NCI-H2196 treated with DMSO at 0.1 percent for 48 hours (cell line): ENCODE data around the gene KRT15.

Experiments used
- DNase-seq: peaks from one replicate; lab custom pipeline; 2025; ENCODE audit not compliant: unreplicated experiment; lab: John Stamatoyannopoulos, UW

Gene KRT15

DNA sequence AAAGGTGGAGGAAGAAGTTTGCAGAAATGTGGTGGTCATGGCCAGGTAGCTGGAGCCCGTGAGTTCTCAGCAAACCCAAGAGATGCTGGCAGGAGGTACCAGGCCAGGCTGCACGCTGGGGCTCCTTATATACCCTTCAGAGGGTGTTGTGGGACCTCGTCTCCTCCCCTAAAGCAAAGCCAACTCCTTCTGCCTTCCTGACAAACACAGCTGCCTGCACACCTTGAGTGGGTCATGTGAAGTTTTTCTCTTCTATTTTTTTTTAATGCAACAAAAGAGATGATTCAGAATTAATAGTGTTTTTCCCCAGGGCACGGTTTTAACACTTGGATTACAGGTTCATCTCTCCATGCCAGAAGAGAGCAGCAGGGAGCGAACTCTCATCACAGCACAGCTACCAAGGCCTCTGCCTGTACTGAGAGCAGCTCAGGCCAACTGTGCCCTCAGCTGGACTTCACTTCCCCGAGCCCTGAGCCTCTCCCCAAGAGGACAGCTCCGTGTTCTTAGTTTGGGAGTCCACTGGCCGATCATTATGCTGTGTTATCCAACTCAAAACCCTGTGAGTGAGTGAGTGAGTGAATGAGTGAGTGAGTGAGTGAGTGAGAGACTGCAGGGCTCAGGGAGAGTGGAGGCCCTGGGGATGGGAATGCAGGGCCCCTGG is at the start of gene KRT15:
TSS of gene KRT15 (minus strand) at position 102 of the 661 bp plus-strand sequence. CDS start at position 39, 63 bp downstream.
- no peak for DNase-seq

DNA sequence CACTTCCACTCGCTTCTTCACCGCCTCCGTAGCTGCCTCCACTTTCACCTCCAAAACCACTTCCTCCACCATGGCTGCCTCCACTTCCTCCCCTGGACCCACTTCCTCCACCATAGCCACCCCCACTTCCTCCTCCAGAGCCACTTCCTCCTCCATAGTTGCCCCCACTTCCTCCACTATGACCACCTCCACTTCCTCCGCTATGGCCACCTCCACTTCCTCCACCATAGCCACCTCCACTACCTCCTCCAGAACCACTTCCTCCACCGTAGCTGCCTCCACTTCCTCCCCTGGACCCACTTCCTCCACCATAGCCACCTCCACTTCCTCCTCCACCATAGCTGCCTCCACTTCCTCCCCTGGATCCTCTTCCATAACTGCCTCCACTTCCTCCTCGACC is 48.6 kb upstream of the KRT15 start:
- DNase-seq = no peak

DNA sequence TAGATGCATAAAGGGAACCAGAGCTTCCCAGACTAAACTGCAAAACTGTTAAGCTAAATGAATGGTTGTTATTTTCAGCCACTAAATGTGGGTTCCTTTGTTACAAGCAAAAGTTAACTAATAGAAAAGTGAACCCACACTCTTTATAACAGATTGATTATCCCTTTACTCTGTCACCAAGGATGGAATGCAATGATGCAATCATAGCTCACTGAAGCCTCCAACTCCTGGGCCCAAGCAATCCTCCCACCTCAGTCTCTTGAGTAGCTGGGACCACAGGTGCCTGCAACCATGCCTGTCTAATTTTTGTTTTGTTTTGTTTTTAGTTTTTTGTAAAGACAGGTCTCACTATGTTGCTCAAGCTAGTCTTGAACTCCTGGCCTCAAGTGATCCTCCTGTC is 46.6 kb upstream of the KRT15 start:
- no peak for DNase-seq

DNA sequence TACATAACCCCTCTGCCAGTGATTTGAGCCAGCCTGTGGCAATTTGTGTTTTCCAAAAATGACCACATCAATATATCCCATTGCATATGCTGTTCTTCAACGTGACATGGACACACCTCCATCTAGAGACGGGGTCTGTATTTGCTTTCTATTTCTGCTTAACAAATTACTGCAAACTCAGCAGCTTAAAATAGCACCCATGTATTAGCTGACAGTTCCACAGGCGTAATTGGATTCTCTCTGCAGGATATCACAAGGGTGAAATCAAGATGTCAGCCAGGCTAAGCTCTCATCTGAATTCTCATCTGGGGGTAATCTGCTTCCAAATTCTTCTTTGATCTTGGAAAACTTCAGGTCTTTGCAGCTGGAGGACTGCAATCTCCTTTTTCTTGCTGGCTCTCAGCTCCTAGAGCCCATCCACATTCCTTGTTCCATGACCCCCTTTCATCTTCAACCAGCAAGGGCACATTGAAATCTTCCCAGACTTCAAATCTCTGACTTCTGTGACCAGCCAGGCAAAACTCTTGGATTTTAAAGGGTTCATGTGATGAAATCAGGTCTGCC is 45.0 kb upstream of the KRT15 start:
- DNase-seq = no peak

DNA sequence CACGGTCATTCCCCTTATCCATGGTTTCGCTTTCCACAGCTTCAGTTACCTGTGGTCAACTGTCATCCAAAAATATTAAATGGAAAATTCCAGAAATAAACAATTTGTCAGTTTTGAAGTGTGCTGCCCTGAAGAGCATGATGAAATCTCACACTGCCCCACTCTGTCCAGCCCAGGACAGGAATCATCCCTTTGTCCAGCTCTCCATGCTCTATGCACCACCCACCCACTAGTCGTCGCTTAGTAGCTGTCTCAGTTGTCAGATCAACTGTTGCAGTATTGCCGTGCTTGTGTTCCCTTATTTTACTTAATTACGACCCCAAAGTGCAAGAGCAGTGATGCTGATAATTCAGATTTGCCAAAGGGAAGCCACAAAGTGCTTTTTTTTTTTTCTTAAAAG is 42.9 kb upstream of the KRT15 start:
- no peak for DNase-seq

DNA sequence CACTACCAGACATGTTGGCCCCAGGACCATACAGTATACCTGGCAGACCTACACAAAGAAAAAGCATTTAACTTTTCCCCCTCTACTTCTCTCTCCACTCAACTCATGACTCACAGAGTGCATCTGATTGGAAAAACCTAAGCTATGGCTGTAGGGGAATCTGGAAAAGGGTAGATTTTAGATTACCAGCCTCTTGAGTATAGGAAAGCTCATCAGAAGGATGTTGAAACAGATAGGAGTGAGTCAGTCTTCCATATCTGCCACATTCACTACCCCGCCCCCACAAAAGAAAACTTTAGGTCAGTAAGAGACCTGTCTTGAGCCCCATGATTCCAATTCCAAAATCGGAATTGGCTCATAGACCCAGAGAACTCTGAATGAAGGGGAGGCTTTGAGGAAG is 40.9 kb upstream of the KRT15 start:
- no peak for DNase-seq

DNA sequence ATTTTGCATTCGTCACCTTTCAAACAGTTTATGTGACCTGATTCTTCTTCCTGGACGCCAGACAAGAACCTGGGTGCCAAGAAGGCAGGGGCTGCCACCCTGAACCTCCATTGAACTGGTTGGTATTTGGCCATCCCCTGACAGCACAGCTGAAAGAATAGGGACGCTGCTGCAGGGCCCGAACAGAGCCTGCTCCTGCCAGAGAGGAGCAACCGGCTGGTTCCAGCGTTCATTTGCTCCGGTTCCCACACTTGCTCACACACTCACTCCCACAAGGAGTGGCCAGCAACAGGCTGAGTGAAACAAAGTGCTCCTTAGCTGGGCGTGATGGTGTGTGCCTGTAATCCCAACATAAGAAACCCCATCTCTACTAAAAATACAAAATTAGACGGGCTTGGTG is 38.2 kb upstream of the KRT15 start:
- no peak for DNase-seq

DNA sequence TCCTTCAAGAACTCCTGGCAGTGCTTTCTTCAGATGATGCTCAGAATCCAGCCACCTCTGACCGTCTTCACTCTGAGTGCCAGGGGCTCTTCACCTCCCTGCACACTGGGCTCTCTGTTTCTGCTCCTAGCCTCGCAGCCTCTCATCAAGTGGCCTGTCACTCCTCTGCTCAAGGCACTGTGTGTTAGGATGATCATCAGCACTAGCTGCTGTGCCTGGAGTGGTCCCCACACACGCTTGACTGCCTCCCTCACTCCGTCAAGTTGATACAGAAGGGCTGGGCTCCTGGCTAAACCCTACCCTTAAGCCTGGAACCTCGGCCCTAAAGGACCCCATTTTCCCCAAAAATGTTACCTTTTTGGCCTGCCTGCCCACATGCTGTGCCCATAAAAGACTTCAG is 37.6 kb upstream of the KRT15 start:
- no peak for DNase-seq

DNA sequence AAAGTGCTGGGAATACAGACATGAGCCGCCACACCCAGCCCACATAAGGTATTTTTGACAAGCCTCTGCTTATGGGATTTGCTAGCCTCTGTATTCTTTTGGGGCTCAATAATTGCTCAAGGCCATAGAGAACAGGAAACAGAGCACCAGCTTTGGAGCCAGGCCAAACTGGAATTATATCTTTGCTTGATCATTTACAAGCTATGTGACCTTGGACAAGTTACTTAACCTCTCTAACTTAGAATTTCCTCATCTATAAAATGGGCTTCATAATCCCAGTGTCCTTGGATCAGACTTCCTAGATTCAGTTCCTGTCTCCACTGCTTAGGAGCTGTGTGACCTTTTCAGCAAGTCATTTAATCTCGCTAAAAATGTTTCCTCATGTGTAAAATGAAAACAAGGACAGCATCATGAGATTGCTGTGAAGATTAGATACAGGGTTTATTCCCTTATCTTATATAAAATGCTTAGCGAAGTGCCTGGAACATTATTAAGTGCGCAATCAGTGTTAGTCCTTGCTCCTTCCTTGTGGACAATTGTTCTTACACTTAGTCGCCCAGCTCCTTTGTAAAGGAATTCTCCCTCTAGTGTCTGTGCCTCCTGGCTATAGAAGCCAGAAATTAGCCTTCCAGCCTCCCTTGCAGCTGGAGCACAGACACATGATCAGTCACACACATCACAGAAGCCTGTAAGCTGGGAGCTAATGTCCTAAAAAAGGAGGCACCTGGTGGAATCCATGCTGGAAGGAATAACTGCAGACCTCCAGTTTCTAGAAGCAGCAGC is 36.6 kb upstream of the KRT15 start:
- no peak for DNase-seq

DNA sequence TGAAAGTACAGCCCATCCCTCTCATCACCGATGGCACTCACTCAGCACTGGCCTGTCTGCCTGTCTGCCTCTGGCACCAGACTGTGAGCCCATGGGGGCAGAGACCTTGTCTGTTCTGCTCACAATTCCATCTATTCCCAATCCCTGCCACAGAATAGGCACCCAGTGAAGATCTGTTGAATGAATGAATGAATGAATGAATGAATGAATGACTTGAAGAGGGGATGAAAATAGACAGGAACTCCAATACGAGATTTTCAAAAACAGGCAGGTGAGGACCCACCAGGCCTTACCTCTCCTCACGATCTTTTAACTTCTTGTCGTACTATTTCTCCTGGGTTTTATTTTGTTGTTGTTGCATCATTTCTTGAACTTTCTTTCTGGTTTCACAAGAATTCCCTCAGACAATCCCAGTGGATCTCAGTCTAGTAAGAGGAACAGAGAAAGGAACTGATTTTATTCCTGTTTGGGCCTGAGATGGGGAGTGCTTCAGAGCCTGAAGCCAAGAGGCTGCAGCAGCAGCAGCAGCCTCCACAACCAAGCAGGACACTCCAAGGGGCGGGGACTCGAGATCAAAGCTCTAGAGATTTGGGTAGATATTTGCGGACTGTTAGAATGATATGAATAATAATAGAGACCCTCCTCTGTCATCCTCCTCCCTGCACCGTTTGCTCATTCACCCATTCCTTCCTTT is 35.4 kb upstream of the KRT15 start:
- no peak for DNase-seq

DNA sequence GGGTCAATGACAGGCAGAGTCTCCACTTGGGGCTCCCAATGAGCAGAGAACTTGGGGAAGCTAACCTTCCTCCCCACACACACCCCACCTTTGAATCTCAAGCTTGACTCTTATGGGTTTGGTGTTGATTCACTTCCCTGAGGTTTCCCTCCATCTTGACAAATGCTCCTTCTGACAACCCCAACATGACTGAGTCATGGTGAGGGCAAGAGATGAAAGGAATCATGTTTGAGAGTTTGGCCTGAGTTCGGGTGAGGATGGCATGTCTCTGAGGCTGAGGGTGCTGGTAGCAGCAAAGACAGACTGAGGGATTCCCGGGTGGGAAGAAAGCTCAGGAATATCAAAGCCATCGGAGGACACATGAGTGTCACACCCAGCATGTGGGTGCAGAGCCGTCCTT is 34.5 kb upstream of the KRT15 start:
- DNase-seq = no peak

DNA sequence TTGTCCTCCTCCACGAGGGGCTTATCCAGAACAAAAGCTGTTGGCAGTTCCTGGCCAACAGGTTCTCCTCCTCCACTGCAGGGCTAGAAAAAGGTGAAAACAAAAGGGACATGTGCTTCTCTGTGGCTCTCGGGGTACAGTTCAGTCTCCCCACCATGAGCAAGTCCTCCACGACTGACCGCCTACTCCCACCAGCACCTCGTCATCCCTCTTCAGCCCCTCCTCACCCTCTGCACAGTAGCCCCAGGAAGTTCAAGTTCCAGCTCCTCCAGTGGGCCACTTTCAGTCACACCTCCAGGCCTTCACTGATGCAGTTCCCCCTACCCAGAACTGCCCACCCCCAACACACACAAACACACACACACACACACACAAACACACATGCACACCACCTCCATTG is 33.8 kb upstream of the KRT15 start:
- DNase-seq = no peak

DNA sequence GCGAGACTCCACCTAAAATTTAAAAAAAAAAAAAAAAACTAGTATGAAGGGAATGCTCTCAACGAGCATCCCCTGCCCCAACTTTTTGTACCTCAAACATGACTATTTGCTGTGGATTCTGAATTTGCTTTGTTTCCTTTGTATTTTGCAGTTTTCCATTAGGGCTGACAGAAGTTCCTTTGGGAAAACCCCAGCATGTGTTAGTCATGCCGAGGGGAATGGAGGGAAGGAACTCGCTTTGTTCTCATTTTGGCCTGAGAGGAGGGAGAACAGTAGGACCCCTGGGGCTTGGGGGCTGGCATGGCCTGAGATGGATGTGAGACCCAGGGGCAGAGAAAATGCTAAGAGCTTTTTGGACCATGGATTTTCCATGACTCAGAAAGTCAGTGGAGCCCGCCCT is 32.7 kb upstream of the KRT15 start:
- no peak for DNase-seq

DNA sequence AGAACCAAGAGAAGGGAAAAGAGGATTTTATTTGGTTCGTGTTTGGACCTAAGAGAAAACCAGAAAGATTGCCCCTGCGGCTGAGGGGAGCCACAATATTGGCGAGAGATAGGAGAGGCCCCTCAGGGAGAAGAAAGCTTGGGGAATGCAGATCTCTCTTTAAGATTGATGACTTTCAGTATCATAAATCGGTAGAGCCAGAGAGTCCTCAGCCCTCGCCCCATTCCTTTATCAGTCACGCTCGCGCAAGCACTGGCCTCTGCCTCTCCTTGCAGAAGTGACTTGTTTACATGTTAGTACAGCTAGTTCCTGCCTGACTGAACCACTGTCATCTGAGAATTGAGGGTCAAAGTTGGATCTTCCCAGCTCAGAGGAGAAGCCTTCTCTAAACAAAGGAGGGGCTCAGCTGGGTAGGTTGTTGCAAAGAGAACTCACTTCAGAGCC is 30.9 kb upstream of the KRT15 start:
- DNase-seq = no peak

DNA sequence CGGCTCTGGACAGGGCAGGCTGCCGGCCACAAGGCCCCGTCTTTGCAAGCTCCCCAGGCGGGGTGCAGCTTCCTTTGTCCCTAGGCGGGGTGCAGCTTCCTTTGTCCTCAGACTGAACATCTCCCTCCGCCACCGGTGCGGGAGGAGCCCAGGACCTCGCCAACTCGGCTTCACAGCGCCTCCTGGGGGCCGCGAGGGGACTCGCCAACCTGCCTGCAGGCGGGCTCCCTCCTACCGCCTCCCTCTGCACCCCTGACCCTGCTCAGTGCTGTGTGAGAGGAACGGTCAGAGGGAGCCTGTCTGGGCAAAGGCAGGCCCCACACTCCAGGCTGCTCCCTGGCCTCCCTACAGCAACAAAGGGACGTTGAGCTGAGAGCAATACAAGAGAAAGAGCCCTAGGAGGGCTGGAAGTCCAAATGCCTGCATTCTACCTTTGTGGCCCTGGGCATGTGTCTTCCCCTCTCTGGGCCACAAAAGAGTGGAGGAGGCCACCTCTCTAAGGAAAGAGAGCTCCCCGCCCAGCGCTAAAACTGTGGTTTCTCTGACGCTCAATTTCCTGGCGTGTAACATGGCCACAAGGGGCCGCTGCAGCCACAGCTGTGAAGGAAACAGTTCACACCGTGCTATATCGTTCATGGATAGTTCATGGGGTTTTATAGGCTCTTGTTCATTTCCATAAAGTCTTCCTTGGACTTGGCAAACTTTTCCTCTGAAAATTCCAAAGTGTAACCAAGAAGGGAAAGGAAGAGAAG is 30.3 kb upstream of the KRT15 start:
- DNase-seq = peak; percentile 25

DNA sequence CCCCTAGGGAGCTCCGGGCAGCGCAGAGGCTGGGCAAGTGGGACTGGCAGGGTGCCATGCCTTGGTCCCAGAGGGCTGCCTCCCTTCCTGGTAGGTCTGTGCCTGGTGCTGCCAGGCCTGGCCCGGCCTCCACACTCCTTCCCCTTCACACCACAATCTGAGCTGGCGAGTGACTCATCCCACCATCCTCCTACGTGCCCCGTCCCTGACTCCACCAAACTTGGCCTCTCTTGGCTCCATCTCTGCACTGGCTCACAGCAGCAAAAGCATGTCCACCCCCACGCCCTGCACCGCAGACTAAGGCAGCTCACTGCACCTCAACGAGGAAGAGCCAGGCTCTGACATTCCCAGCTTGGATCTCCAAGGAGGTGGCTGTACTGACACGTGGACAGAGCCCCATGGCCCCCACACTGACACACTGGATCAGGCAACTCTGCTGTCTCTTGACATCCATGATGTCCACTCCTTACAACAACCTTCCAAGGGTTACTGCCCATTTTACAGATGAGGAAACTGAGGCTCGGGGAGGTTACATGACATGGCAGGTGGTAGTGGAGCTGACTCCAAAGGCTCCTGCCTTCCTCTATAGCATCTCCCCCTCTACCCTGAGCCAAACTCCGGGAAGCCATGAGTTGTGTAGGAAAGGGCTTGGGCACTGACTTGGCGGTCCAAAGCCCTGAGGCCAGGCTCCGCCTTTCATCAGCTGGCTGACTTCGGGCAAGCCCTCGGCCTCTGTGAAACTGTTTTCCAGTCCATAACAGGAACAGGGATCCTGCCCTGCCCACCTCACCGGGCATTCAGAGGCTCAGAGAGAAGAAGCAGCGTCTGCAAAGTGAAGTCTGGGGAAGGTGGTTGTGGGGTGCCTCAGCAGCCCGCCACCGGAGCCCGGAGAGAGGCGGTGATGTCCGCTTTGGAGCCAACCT is 29.5 kb upstream of the KRT15 start:
- DNase-seq = no peak

DNA sequence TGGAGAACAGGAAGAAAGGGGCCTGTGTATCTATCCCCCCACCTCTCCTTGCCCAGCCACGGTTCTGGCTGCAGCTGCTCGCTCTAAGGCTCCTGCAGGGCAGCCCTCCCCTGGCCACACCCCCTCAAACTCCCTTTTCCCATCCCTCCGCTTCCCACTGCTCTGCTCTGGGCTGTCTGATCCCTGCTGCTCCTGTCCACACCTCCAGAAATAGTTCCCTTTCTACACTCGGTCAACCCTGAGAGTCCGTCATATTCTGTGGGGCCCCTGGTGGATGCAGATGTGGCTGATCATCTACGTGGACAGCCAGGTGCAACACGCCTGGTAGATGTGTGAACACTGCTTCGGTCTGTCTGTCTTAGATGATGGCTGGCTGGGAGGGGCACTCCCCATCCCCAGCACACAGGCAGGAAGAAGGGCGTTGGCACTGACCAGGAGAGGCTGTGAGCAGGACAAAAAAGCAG is 28.7 kb upstream of the KRT15 start:
- DNase-seq = no peak

DNA sequence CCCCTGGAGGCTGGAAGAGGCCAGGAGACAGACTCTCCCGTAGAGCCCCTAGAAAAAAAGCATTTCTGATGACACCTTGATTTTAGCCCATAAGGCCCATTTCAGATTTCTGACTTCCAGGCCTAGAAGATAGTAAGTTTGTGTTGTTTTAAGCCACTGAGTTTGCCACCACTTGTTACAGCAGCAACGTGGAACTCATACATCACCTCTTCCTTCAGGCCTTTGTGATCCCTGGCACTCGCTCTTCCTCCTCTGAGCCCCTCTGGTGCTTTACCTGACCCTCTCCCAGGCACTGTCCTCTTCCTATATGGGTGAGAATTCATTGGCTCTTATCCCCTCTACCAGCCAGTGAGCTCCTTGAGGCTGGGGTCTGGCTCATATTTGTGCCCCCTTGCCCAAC is 28.1 kb upstream of the KRT15 start:
- DNase-seq = no peak

DNA sequence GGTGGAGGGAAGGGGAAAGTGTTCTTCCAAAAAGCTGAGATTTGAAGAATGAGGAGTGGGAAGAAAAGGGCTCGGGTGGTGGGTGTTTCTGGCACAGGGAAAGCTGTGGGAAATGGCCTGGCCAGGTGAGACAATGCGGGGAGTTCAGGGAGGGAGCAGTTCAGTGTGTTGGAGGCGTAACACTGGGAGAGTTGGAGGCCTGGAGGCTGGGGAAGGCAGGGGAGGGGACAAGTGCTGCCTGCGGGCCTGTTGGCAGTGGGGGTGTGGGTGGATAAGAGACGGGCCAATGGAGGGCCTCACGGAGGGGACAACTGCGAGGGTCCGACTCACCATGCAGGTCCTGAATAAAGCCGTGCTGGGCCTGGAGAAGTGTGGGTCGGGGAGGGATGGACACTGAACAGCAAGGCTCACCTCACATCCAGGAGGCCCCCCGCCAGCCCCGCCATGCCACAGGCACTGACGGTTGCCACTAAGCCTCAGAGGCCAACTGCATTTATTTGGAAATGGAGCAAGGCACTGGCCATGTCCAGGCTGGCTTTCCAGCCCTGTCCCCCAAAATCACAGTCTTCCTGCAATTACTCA is 27.2 kb upstream of the KRT15 start:
- DNase-seq = no peak

DNA sequence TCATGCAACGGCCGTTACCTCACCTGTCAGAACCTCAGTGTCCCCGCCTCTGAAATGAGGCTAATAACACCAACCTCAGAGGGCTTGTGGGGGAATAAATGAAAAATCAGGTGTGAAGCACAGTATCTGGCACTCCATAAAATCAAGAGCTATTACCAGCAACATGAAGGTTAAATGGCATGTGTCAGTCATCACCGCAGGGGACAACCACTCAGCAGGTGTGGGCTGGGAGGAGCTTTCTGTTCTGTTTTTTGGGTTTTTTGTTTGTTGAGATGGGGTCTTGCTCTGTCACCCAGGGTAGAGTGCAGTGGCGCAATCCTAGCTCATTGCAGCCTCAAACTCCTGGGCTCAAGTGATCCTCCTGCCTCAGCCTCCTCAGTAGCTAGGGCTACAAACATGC is 26.2 kb upstream of the KRT15 start:
- no peak for DNase-seq
